Gastrocnemius medialis (tissue), 4 donors: ENCODE data around the gene CACNA2D2.

Experiments used
- CTCF ChIP-seq, 5 experiments: fragments of 450-650 bp in 3 of 5; fragments of 200-600 bp in 2 of 5; sonication (generic) in 2 of 5; IDR thresholded peaks in 4 of 5; conservative IDR thresholded peaks in 1 of 5; 1 replicate in 4 of 5; 2 replicates in 1 of 5; pipeline ENCODE4 v1.5.1; 2016 to 2019; ENCODE audit warnings: antibody characterized with exemption in 5 of 5, mild to moderate bottlenecking in 3 of 5, moderate library complexity in 3 of 5
- POLR2A ChIP-seq, 2 donors: fragments of 450-650 bp; IDR thresholded peaks; one replicate each; pipeline ENCODE4 v1.6.1; 2017; ENCODE audit warnings: antibody characterized with exemption in 2 of 2, mild to moderate bottlenecking in 2 of 2, moderate library complexity in 2 of 2

- TF ChIP-seq POLR2A (IDR thresholded peaks at IDR 0.05): no peak
- TF ChIP-seq CTCF (IDR thresholded peaks at IDR 0.05 in 4 of 5, conservative IDR thresholded peaks at IDR 0.05 in 1 of 5): no peak
Measured at GRCh38 chr3:50373146-50374051, 130.0 kb downstream of the CACNA2D2 start.
